ENCODE results near the gene BUD13. TPM values are rescaled to one million over a fixed set of nuclear protein-coding genes. Genes with fewer than 3 reads are reported as not detected.

BUD13 gene
- total and polyA plus RNA-seq, 2 of the 4 experiments (the other 2 are of a cell fraction), result 11.2 to 14.0 TPM

GRCh38 chr11:116777056-116777455 lies 4.3 kb upstream of the BUD13 start:
- Histone ChIP-seq H2BK5ac (ENCODE audit: low read depth, low read length, poor library complexity, severe bottlenecking) (no peak overlapping the region), H3K4ac (ENCODE audit: low read depth, low read length) (no peak overlapping the region), H2AK5ac (ENCODE audit: low read depth, low read length) (no peak overlapping the region), H3K4me3 (ENCODE audit: insufficient read depth, low read depth, low read length) (no peak overlapping the region), H2BK20ac (ENCODE audit: low read depth, low read length) (no peak overlapping the region), H3K23ac (ENCODE audit: low read depth, low read length) (no peak overlapping the region), H3K9me1 (ENCODE audit: insufficient read depth, low read length) (no peaks in the 10 kb centered on the region; the same call in 1 of the 2 replicates), H3K27me3 (ENCODE audit: control insufficient read depth, insufficient read depth, low read length) (no peaks in the 10 kb centered on the region), H3K18ac (ENCODE audit: low read depth, low read length) (no peak overlapping the region), H2BK120ac (ENCODE audit: low read depth, low read length) (no peak overlapping the region), H4K91ac (ENCODE audit: insufficient read depth, low read depth, low read length) (no peak overlapping the region), H3K9ac (ENCODE audit: low read depth, low read length) (no peak overlapping the region), H4K5ac (ENCODE audit: low read depth, low read length) (no peak overlapping the region), H2AK9ac (replicated peaks; ENCODE audit: low read depth, low read length, poor library complexity) (no peak overlapping the region), H3K79me1 (ENCODE audit: low read depth in 1 of 2, low read length in 2 of 2) (peaks cover 9 to 15% of the 10 kb centered on the region in 2 experiments), H3K14ac (replicated peaks; ENCODE audit: low read depth, low read length) (no peak overlapping the region), H4K8ac (ENCODE audit: low read depth in 2 of 2, low read length in 2 of 2) (no peak overlapping the region), H3K4me1 (ENCODE audit: control insufficient read depth, insufficient read depth, low read length) (no peaks in the 10 kb centered on the region; the same call in 1 of the 2 replicates), H4K20me1 (ENCODE audit: insufficient read depth, low read length) (no peaks in the 10 kb centered on the region; the same call in 1 of the 2 replicates), H3K36me3 (ENCODE audit: control insufficient read depth, insufficient read depth, low read length) (peaks cover 22% of the 10 kb centered on the region), H3K56ac (ENCODE audit: extremely low read depth, insufficient read depth, low read length) (no peak overlapping the region), H3K27ac (ENCODE audit: insufficient read depth, low read length) (no peak overlapping the region), H3K9me3 (ENCODE audit: control insufficient read depth, insufficient read depth, low read length) (no peaks in the 10 kb centered on the region), H2AFZ (replicated peaks; ENCODE audit: low read length, poor library complexity) (no peak overlapping the region), H3K4me2 (ENCODE audit: low read depth, low read length) (no peak overlapping the region), H2BK15ac (ENCODE audit: low read depth, low read length) (no peak overlapping the region)
- TF ChIP-seq, protein P1, sequence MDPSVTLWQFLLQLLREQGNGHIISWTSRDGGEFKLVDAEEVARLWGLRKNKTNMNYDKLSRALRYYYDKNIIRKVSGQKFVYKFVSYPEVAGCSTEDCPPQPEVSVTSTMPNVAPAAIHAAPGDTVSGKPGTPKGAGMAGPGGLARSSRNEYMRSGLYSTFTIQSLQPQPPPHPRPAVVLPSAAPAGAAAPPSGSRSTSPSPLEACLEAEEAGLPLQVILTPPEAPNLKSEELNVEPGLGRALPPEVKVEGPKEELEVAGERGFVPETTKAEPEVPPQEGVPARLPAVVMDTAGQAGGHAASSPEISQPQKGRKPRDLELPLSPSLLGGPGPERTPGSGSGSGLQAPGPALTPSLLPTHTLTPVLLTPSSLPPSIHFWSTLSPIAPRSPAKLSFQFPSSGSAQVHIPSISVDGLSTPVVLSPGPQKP (IDR thresholded peaks at IDR 0.05; ENCODE audit: borderline replicate concordance, low read depth, low read length), result no peak
- dilution Hi-C loops (cut with HindIII; ENCODE audit: low sequenced_read_pairs, unreplicated experiment) (no loop called here), in situ Hi-C loops (cut with MboI; ENCODE audit: low sequenced_read_pairs) (no loop called here), intact Hi-C loops (cut with micrococcal nuclease) (no loop called here)
- ATAC-seq (ENCODE audit: low read depth) (no peak), DNase-seq (no peak)
- ChIA-PET POLR2A (ENCODE audit: unreplicated experiment) (no interaction called here), CTCF (no interaction called here)
- WGBS, 2 experiments (ENCODE audit: extremely low coverage in 2 of 2, insufficient read length in 1 of 2), result 94% methylated on average over 5 of the region's 7 CpGs; no CpG with 5 or more reads in 1 of the 2 experiments
- BruUV-seq (replicated peaks), result no TSS peak

Data from IMR-90 (cell line).